GM12878 (cell line): ENCODE measurements around the gene B4GALT5. TPM values are rescaled to one million over a fixed set of nuclear protein-coding genes. Genes with fewer than 3 reads are reported as not detected.
A peak's percentile ranks its signal among the peaks of the same experiment; 100 is the strongest.

Experiments
- ATAC-seq: fragments of 200-7000 bp; cut with Tn5 transposase; 3 replicates; pipeline ENCODE4 v1.9.1; 2020; ENCODE audit warnings: mild to moderate bottlenecking, moderate library complexity
- BruUV-seq: library from RNA; stranded (reverse); fragments of 400-500 nt; replicated peaks from 2 replicates; lab custom pipeline; 2021; lab: Mats Ljungman, UMichigan
- CTCF ChIA-PET: fragments of 300-600 bp; sonication (Branson Sonifier 250); formaldehyde crosslinking; extraction: SDS; loops from one replicate; lab custom pipeline; 2021; ENCODE audit warnings: inconsistent platforms; lab: Yijun Ruan, JAX
- POLR2A ChIA-PET: fragments of 350-600 bp; formaldehyde crosslinking; extraction: SDS; loops from one replicate; lab custom pipeline; 2021; ENCODE audit warnings: inconsistent platforms; lab: Charles Lee
- RAD21 ChIA-PET: fragments of 300-600 bp; sonication (Branson Sonifier 250); formaldehyde crosslinking; loops from one replicate; lab custom pipeline; 2023; ENCODE audit warnings: antibody characterized with exemption; ENCODE audit not compliant: unreplicated experiment; lab: Charles Lee
- SMC1A ChIA-PET: fragments of 300-600 bp; sonication (Branson Sonifier 250); formaldehyde crosslinking; loops from one replicate; lab custom pipeline; 2023; ENCODE audit not compliant: unreplicated experiment, uncharacterized antibody; lab: Charles Lee
- DNase-seq: peaks from one replicate; pipeline ENCODE4 v3.0.0-alpha.2; 2011; ENCODE audit warnings: low read depth, low spot score
- FAIRE-seq: peaks from 3 replicates; lab custom pipeline; 2011; peaks lifted over from hg19 to GRCh38; lab: Jason Lieb, UNC
- H2AFZ ChIP-seq: 2 replicates; pipeline ENCODE4 v1.6.0; 2011; ENCODE audit warnings: low read depth, low read length, control low read depth; ENCODE audit not compliant: control insufficient read depth
- H3K27ac ChIP-seq: 2 replicates; pipeline ENCODE4 v1.5.1; 2011; ENCODE audit warnings: control low read depth; ENCODE audit not compliant: control insufficient read depth, insufficient read depth
- H3K27me3 ChIP-seq, 2 experiments: replicated peaks in 1 of 2; 2 replicates each; pipeline versions ENCODE4 v1.6.0 to v1.6.1; 2011; ENCODE audit warnings: low read length in 1 of 2; ENCODE audit not compliant: control insufficient read depth in 2 of 2, insufficient read depth in 2 of 2
- H3K36me3 ChIP-seq, 2 experiments: 2 replicates each; pipeline ENCODE4 v1.5.1; 2011; ENCODE audit warnings: low read length in 1 of 2; ENCODE audit not compliant: control insufficient read depth in 2 of 2, insufficient read depth in 2 of 2
- H3K4me1 ChIP-seq: 2 replicates; pipeline ENCODE4 v1.6.1; 2011; ENCODE audit warnings: mild to moderate bottlenecking, low read length, moderate library complexity, mixed read lengths; ENCODE audit not compliant: control insufficient read depth, insufficient read depth
- H3K4me2 ChIP-seq: 2 replicates; pipeline ENCODE4 v1.6.0; 2011; ENCODE audit warnings: control low read depth; ENCODE audit not compliant: control insufficient read depth, insufficient read depth
- H3K4me3 ChIP-seq: fragments of 200-600 bp; sonication (generic); 2 replicates; pipeline ENCODE4 v1.5.1; 2016
- H3K79me2 ChIP-seq: 2 replicates; pipeline ENCODE4 v1.6.0; 2011; ENCODE audit warnings: low read length; ENCODE audit not compliant: control insufficient read depth, insufficient read depth
- H3K9ac ChIP-seq: 2 replicates; pipeline ENCODE4 v1.8.0; 2011; ENCODE audit warnings: low read length, control low read depth, mixed read lengths; ENCODE audit not compliant: control insufficient read depth, insufficient read depth
- H3K9me3 ChIP-seq: replicated peaks from 3 replicates; pipeline ENCODE4 v1.5.1; 2011; ENCODE audit warnings: mild to moderate bottlenecking, low read length; ENCODE audit not compliant: control insufficient read depth, insufficient read depth
- H4K20me1 ChIP-seq: 2 replicates; pipeline ENCODE4 v1.6.0; 2011; ENCODE audit not compliant: control insufficient read depth, insufficient read depth
- BCL3 ChIP-seq: IDR thresholded peaks from 2 replicates; pipeline ENCODE4 v1.6.1; 2011; ENCODE audit warnings: borderline replicate concordance, low read depth, mild to moderate bottlenecking, moderate library complexity, low read length; ENCODE audit not compliant: insufficient read depth, poor library complexity, severe bottlenecking
- E2F4 ChIP-seq: IDR thresholded peaks from 2 replicates; pipeline ENCODE4 v1.6.1; 2012; ENCODE audit warnings: low read depth, low read length, improper control_type of control experiment
- EP300 ChIP-seq, 2 experiments: fragments of 150-350 bp in 1 of 2; IDR thresholded peaks; 2 replicates each; pipeline ENCODE4 v1.6.1; 2011 to 2012; ENCODE audit warnings: low read depth in 2 of 2, low read length in 2 of 2, borderline replicate concordance in 1 of 2, improper control_type of control experiment in 1 of 2, inconsistent platforms in 1 of 2; ENCODE audit not compliant: control insufficient read depth in 1 of 2
- EZH2 ChIP-seq: IDR thresholded peaks from 2 replicates; pipeline ENCODE4 v1.6.1; 2012; ENCODE audit warnings: low read depth, mild to moderate bottlenecking, control low read depth, inconsistent platforms, low read length, borderline replicate concordance; ENCODE audit not compliant: control insufficient read depth
- HDGF ChIP-seq: fragments of 450-650 bp; IDR thresholded peaks from 2 replicates; pipeline ENCODE4 v1.6.1; 2016; ENCODE audit warnings: antibody characterized with exemption
- IKZF1 ChIP-seq: fragments of 450-650 bp; conservative IDR thresholded peaks from 2 replicates; pipeline ENCODE4 v1.6.1; 2017; ENCODE audit warnings: antibody characterized with exemption, mild to moderate bottlenecking
- NFYB ChIP-seq: IDR thresholded peaks from 2 replicates; pipeline ENCODE4 v1.6.1; 2011; ENCODE audit warnings: low read depth, mild to moderate bottlenecking, low read length, improper control_type of control experiment, moderate library complexity; ENCODE audit not compliant: insufficient read depth
- SRF ChIP-seq, 2 experiments: IDR thresholded peaks; 2 replicates each; pipeline ENCODE4 v1.6.1; 2011; ENCODE audit warnings: low read depth in 2 of 2, low read length in 2 of 2, mild to moderate bottlenecking in 1 of 2, moderate library complexity in 1 of 2
- TBL1XR1 ChIP-seq: IDR thresholded peaks from 2 replicates; pipeline ENCODE4 v1.6.1; 2012; ENCODE audit warnings: low read depth, low read length, improper control_type of control experiment
- TCF12 ChIP-seq: IDR thresholded peaks from 2 replicates; pipeline ENCODE4 v1.6.1; 2011; ENCODE audit warnings: low read depth, mild to moderate bottlenecking, low read length
- ZNF274 ChIP-seq: IDR thresholded peaks from one replicate; pipeline ENCODE4 v1.8.0; 2011; ENCODE audit not compliant: insufficient read length, insufficient read depth
- WGBS: methylation state at CpG from one replicate; pipeline ENCODE4 v1.1.6; 2016; ENCODE audit warnings: low lambda C conversion rate; ENCODE audit not compliant: insufficient replicate concordance, insufficient coverage; ENCODE audit errors: missing lambda C conversion rate; 5-methylcytosine and 5-hydroxymethylcytosine counted together
- in situ Hi-C: fragments of 300-500 bp; cut with MboI; formaldehyde crosslinking; loops from 9 replicates; pipeline ENCODE4 v1.14.3; 2018; ENCODE audit warnings: mixed read lengths
- intact Hi-C: fragments of 100-400 bp; cut with micrococcal nuclease; formaldehyde crosslinking; loops from one replicate; pipeline ENCODE4 v1.14.2; 2022; ENCODE audit not compliant: unreplicated experiment
- polyA plus RNA-seq, 11 experiments: library from polyadenylated mRNA; depleted of rRNA in 4 of 11; unstranded in 6 of 11; stranded (reverse) in 5 of 11; fragments of >200 nt; fragmentation: Nextera tagmentation in 4 of 11; fragmentation: Illumina TruSeq in 1 of 11; extraction: Ambion mirVana in 4 of 11; extraction: Trizol in 1 of 11; gene quantifications; 1 replicate in 1 of 11; 2 replicates in 10 of 11; pipeline versions ENCODE4 v1.2.1 to v1.2.3, GENCODE V29; 2011 to 2016; ENCODE audit warnings: inconsistent platforms in 2 of 11, missing spikeins in 2 of 11, low read depth in 1 of 11
- total RNA-seq, 4 experiments: library from RNA; depleted of rRNA in 3 of 4; stranded (reverse); fragments of >200 nt in 3 of 4; fragmentation: Illumina TruSeq in 1 of 4; extraction: Trizol in 1 of 4; gene quantifications; 2 replicates each; pipeline versions ENCODE4 v1.2.1 to v1.2.3, GENCODE V29; 2013 to 2021
- TF ChIP-seq, protein P1 (sequence below): IDR thresholded peaks from 2 replicates; pipeline ENCODE4 v1.6.1; 2012; ENCODE audit warnings: low read length, inconsistent platforms

Gene B4GALT5
- total and polyA plus RNA-seq, 10 of the 15 experiments (the other 5 are each of a cell fraction or from before 2014, with no cell fraction given) = 2.0 to 55.5 (median 20.2) TPM

DNA sequence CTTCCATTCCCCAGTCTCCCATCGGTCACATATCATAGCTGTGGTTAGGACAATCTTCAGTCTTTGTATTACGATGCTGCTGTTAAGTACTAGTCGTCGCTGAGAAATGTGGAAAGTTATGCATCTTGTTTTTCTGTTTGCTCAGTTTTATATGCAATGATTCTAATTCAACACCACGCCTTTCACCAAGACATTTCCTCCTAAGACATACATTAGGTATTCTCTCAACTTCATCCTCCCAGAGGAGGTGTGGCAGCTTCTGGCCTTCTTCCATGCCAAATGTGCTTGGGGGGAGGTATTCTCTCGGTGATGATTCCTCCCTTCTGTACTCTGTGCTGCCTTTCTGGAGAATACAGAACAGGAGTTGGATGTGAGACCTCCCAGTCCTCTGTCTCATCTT is 66.1 kb downstream of the B4GALT5 start:
- H3K9ac ChIP-seq = no peak overlapping the region
- no peak overlapping the region for H3K4me2 ChIP-seq
- DNase-seq (no peak), FAIRE-seq (no peak), ATAC-seq (no peak)
- peaks cover 23 to 31% of the 10 kb centered on the region in 2 experiments for H3K36me3 ChIP-seq
- in situ Hi-C loops (no loop called here), intact Hi-C loops (no loop called here)
- RAD21 ChIA-PET = interaction anchor here (1.2 kb wide), 1 partner anchor 17 kb away, joined by 3 read pairs; no protein-coding TSS in a partner anchor
- H3K79me2 ChIP-seq = no peaks in the 10 kb centered on the region; the same call in 1 of the 2 replicates
- H3K27me3 ChIP-seq = no peaks in the 10 kb centered on the region
- SMC1A ChIA-PET = interaction anchor here (0.6 to 2.5 kb wide), 9 partner anchors 10 to 653 kb away, joined by 3 to 7 read pairs (median 4); no protein-coding TSS in a partner anchor
- H2AFZ ChIP-seq = no peak overlapping the region
- no peaks in the 10 kb centered on the region for H3K9me3 ChIP-seq
- TSS peak; percentile 48 for BruUV-seq
- POLR2A ChIA-PET = interaction anchor here (1.0 kb wide), 1 partner anchor 13 kb away, joined by 3 read pairs; no protein-coding TSS in a partner anchor
- H3K27ac ChIP-seq = no peak overlapping the region
- 100% methylated on average over 6 of the region's 6 CpGs for WGBS
- no peaks in the 10 kb centered on the region for H3K4me1 ChIP-seq
- CTCF ChIA-PET = interaction anchor here (0.6 to 1.5 kb wide), 3 partner anchors 9 to 311 kb away, joined by 3 to 4 read pairs (median 4); no protein-coding TSS in a partner anchor
- TF ChIP-seq HDGF (no peak), EZH2 (no peak), EP300 (IDR thresholded peaks at IDR 0.05; ENCODE audit: borderline replicate concordance in 1 of 2, control insufficient read depth in 1 of 2, low read depth in 2 of 2, low read length in 2 of 2) (no peak), ZNF274 (no peak), NFYB (no peak), SRF (IDR thresholded peaks at IDR 0.05; ENCODE audit: low read depth in 2 of 2, low read length in 2 of 2) (no peak), E2F4 (no peak), IKZF1 (no peak), TCF12 (no peak), BCL3 (no peak), TBL1XR1 (no peak)
- TF ChIP-seq, protein P1, sequence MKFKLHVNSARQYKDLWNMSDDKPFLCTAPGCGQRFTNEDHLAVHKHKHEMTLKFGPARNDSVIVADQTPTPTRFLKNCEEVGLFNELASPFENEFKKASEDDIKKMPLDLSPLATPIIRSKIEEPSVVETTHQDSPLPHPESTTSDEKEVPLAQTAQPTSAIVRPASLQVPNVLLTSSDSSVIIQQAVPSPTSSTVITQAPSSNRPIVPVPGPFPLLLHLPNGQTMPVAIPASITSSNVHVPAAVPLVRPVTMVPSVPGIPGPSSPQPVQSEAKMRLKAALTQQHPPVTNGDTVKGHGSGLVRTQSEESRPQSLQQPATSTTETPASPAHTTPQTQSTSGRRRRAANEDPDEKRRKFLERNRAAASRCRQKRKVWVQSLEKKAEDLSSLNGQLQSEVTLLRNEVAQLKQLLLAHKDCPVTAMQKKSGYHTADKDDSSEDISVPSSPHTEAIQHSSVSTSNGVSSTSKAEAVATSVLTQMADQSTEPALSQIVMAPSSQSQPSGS = no peak
- no peaks in the 10 kb centered on the region for H4K20me1 ChIP-seq
- H3K4me3 ChIP-seq = no peak overlapping the region
